Left colon (tissue), 2 donors: ENCODE results near the gene NCKAP1. TPM values are rescaled to one million over a fixed set of nuclear protein-coding genes. Genes with fewer than 3 reads are reported as not detected.
"Not testable (repeated sequence)": the region's sequence is repeated elsewhere in the genome, so short reads cannot be mapped to it uniquely, and the experiment has no call there.

ENCODE experiments used
- ATAC-seq: fragments of 200-7000 bp; cut with Tn5 transposase; one replicate; pipeline ENCODE4 v1.9.1; 2020; ENCODE audit warnings: mild to moderate bottlenecking, moderate library complexity
- DNase-seq, 2 donors: peaks; one replicate each; pipeline ENCODE4 v3.0.0-alpha.2; 2020
- intact Hi-C, 2 donors: fragments of 100-400 bp; cut with DNase I in 1 of 2; cut with micrococcal nuclease in 1 of 2; formaldehyde crosslinking; loops; one replicate each; pipeline versions ENCODE4 v1.11.2 to v1.14.0; 2022; cut with DNase I, micrococcal nuclease
- total RNA-seq, 2 donors: library from RNA; stranded (reverse); fragmentation: NEBNext Ultra II Directional; extraction: Animal tissue kit (Norgen Biotek cat#: 25700); gene quantifications; one replicate each; pipeline ENCODE4 v1.2.1, GENCODE V29; 2021
- donor health status: DM: no; HTN: no; CAD: no.
- donor health status: DM: yes; HTN: yes; CAD: no.

The NCKAP1 gene
- total RNA-seq, 2 donors from 2014 or later: 108 to 119 TPM

DNA sequence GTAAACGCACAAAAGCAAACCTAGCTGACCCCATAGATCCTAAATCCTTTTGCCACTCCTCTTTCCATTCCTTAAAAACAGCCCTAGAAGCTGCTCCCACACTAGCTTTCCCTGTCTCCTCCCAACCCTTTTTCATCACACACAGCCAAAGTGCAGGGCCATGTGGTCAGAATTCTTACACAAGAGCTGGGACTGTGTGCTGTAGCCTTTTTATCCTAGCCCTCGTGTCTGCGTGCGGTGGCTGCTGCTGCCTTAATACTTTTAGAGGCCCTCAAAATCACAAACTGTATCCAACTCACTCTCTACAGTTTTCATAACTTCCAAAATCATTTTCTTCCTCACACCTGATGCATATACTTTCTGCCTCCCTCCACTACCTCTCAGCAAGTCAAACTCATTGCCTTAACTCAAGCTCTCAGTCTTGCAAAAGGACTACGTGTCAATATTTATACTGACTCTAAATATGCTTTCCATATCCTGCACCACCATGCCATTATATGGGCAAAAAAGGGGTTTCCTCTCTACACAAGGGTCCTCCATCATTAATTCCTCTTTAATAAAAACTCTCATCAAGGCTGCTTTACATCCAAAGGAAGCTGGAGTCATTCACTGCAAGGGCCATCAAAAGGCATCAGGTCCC, 9.3 kb upstream of the NCKAP1 start:
- ATAC-seq, intact Hi-C loops, DNase-seq: not testable (repeated sequence)

- ATAC-seq: not testable (repeated sequence)
These were observed 5.3 kb upstream of the NCKAP1 start for GRCh38 chr2:183043580-183043979.

GRCh38 chr2:183040604-183041003, 2.3 kb upstream of the NCKAP1 start:
- ATAC-seq: no peak
- intact Hi-C loops: no loop called here

More at GRCh38 chr2:183043580-183043979, 5.3 kb upstream of the NCKAP1 start:
- intact Hi-C loops, DNase-seq: not testable (repeated sequence)

DNA sequence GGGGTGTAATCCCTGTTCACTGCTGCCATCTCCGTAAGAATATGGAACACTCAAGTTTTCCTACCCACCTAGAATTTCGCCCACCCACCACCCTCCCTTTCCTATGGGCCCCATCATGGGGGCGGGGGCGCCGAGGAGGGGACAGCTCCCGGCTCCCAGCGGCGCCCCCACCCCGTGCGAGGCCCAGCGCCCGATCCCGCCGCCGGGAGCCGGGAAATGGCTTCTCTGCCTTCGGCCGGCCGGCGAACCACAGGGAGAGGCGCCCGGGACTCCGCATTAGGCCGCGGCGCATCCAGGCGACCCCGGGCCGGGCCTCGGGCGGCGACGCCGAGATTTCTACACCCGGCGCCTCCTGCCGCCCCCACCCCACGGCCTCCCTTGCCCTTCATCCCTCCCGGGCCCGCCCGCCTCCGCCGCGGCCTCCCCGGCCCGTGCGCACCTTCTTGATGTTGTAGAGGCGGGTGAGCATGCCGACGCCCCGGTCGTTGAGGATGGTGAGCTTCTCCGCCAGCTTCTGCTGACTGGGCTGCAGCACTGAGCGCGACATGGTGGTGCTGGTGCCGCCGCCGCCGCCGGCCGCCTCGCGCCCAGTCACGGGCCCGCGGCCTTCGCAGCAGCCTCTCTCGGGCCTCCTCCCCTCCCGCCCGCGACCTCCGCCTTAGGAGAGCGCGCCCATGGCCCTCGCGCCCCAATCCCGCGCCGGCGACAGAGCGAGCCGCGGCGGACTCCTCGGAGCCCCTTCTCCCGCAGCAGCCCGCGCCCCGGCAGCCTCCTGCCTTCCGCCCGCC, 510 bp downstream of the NCKAP1 start:
- ATAC-seq: peak; percentile 67
- DNase-seq: peak; percentile 38 to 63
- intact Hi-C loops: no loop called here

More at GRCh38 chr2:183040604-183041003, 2.3 kb upstream of the NCKAP1 start:
- DNase-seq: no peak

DNA sequence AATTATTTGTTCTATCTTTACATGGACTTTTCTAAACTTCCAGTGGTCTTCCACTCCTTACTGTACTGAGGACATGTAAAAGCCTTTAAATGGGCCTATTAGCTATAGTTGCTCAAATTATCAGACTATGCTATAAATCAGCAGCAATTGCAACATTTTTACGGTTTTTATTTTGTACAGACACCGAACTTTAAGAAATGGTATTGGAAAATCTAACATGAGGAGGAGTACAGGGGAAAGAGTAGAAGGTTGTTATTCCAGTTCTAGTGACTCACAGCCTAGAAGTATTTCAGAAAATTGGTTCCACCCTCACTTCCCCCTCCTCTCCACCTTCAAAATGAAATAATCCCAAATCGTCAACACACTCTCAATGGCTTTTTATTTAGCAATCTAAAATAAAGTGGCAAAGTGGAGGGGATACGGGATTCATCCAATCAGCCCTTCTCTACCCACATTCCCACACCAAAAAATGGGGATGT, 1.1 kb downstream of the NCKAP1 start:
- intact Hi-C loops: no loop called here
- ATAC-seq (peak; percentile 37), DNase-seq (no peak)

GRCh38 chr2:183035954-183036669, 2.1 kb downstream of the NCKAP1 start:
- intact Hi-C loops: no loop called here
- DNase-seq (no peak), ATAC-seq (no peak)

GRCh38 chr2:183035298-183035953, 2.8 kb downstream of the NCKAP1 start:
- intact Hi-C loops: no loop called here
- DNase-seq (no peak), ATAC-seq (no peak)

DNA sequence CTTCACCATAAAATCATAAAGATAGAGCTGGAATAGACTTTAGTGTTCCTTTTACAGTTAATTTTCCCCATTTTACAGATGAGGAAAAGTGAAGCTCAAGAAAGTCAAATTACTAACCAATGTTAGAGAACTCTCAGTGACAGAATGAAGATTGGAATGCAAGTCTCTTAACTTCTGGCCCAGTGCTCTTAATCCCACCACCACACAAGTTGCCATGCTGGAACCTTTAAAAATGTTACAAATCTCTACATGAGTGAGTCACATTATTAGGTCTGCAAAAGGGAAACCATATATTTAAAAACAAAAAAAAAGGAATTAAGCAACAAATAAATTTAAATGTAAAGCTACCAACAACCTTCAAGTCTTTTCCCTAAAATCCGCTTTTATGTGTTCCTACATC, 3.5 kb downstream of the NCKAP1 start:
- DNase-seq: no peak
- no peak for ATAC-seq
- intact Hi-C loops: no loop called here

GRCh38 chr2:183033951-183034350, 4.3 kb downstream of the NCKAP1 start:
- no peak for DNase-seq
- intact Hi-C loops: no loop called here
- ATAC-seq: no peak

DNA sequence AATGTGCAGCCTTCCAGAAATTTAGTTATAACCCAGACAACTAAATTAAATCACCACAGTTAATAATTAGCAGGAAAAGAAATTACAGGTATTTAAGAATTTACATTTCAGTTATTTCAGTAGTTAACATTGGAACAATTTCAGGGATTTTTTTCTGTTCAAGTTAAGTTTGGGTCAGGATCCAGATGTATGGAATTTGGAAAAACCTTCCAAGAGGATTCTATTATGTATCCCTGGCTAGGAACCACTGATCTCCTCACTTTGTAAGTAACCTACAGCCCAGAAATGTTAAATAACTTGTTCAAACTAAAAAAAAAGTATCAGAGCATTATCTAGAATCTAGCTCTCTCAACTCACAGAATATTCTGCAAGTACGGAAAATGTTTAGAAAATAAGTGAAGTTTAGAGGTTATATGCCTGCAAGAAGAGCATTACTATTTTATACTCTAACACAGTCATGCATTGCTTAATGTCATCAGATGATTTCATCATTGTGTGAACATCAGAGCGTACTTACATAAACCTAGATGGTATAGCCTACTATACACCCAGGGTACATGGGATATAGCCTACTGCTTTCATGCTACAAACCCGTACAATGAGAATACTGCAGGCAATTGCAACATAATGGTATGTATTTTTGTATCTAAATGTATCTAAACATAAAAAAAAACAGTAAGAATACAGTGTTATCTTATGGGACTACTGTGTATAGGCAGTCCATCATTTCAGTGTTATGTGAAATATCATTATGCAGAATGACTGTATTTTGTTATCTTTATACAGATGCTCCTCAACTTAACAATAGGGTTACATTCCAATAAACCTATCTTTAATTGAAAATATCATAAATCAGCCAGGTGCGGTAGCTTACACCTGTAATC, 6.1 kb downstream of the NCKAP1 start:
- ATAC-seq: no peak
- intact Hi-C loops: no loop called here
- no peak for DNase-seq

DNA sequence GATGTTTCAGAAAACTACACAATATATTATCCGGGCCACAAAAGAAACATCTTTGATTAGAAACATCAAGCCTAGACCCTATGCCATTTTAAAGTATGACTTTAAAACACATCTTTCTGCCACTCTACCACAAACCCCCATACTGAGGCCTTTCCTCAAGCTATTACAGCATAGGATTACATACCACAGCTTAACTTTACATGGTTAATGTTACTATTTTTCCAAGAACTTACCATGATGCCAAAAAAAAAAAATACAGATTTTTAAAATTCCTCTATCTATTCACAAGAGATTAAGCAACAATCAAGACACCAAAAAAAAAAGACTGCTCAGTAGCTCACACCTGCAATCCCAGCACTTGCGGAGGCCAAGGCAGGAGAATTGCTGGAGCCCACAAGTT, 9.0 kb downstream of the NCKAP1 start:
- intact Hi-C loops: no loop called here
- DNase-seq: no peak
- no peak for ATAC-seq

DNA sequence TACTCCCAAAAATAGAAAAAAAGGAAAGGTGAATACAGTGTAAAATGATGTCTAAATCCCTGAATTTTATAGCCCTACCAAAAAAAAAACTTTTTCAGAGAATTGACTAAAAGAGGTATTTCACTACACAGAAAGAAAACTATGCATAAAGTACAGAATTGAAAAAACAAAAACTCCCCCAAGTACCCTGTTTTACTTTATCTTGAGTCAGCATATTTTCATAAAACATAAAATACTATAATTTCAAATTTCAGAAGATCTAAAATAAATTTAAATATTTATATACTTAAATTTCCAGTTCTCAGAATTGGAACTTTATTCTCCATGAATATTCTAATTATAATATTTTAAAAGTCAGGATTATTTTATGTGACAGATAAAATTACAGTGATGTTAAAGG, 10.1 kb downstream of the NCKAP1 start:
- DNase-seq (no peak), ATAC-seq (no peak)
- intact Hi-C loops: no loop called here

- DNase-seq: no peak
- intact Hi-C loops: no loop called here
- no peak for ATAC-seq
These were observed 10.8 kb downstream of the NCKAP1 start for GRCh38 chr2:183027443-183027842.

- intact Hi-C loops: no loop called here
- DNase-seq (no peak), ATAC-seq (peak; percentile 23)
These were observed 11.8 kb downstream of the NCKAP1 start for GRCh38 chr2:183026424-183026823.

GRCh38 chr2:183025993-183026392, 12.3 kb downstream of the NCKAP1 start:
- ATAC-seq (peak; percentile 34), DNase-seq (no peak)
- intact Hi-C loops: no loop called here

DNA sequence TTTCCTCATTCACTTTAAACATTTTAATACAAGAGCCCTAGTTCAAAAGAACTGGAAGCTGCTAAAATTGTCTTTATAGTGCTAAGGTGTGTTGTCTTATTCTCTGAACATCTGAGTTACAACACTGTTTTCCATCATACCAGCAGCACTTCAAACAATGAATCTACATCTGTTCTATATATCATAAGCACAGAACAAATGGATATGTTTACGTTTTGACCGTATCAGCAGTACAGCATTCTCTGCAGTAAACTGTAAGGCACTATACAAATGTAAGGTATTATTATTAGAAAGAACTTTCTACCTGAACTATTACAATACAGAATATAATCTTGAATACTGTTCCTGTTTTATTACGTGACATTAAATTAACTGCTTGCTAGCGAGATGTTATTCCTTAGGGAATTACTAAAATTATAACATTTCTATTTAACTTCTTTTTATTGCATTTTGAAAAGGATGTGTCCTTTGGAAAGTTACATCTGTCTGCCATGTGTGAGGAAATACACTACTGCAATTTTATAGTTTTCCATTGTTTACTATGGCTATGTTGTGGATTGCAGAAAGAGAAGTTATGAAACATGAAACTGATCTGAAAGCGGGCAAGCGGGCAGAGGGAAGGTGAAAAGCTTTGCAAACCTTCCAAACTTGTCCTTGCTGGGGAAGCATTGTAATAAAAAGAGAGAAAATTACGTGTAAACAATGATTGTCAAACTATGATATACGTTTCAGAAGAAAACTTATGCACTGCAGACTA, 13.7 kb downstream of the NCKAP1 start:
- peak; percentile 62 for ATAC-seq
- intact Hi-C loops: no loop called here

GRCh38 chr2:183022711-183023110, 15.5 kb downstream of the NCKAP1 start:
- intact Hi-C loops: no loop called here
- no peak for ATAC-seq

More for the DNA sequence above, 13.7 kb downstream of the NCKAP1 start:
- no peak for DNase-seq

More at GRCh38 chr2:183022711-183023110, 15.5 kb downstream of the NCKAP1 start:
- no peak for DNase-seq
